HepG2 (cell line): Measurements from ENCODE around the gene HSF2BP. TPM values are rescaled to one million over a fixed set of nuclear protein-coding genes. Genes with fewer than 3 reads are reported as not detected.

Experiments
- ATAC-seq: fragments of 200-7000 bp; cut with Tn5 transposase; 3 replicates; pipeline ENCODE4 v1.9.1; 2020; ENCODE audit warnings: mild to moderate bottlenecking, moderate library complexity
- BruUV-seq: library from RNA; stranded (reverse); fragments of 400-500 nt; replicated peaks from 2 replicates; lab custom pipeline; 2021; lab: Mats Ljungman, UMichigan
- CTCF ChIA-PET: fragments of 300-600 bp; formaldehyde crosslinking; extraction: SDS; loops from one replicate; lab custom pipeline; 2021; ENCODE audit warnings: low total read pairs, inconsistent platforms, low intra/inter-chr PET ratio; lab: Yijun Ruan, JAX
- POLR2A ChIA-PET: fragments of 350-600 bp; sonication (Branson Sonifier 250); formaldehyde crosslinking; loops from one replicate; lab custom pipeline; 2020; ENCODE audit warnings: antibody characterized with exemption, inconsistent platforms; lab: Yijun Ruan, JAX
- DNase-seq: peaks from one replicate; pipeline ENCODE4 v3.0.0-alpha.2; 2015; ENCODE audit warnings: low spot score
- FAIRE-seq: peaks from 3 replicates; lab custom pipeline; 2011; peaks lifted over from hg19 to GRCh38; lab: Jason Lieb, UNC
- H2AFZ ChIP-seq: one replicate; pipeline ENCODE4 v1.6.1; 2011; ENCODE audit warnings: low read length, inconsistent platforms
- H3K27ac ChIP-seq: fragments of 300-600 bp; 3 replicates; pipeline ENCODE4 v1.8.0; 2011; ENCODE audit warnings: mixed run types, mild to moderate bottlenecking, mixed read lengths, low read length, inconsistent platforms; ENCODE audit not compliant: insufficient read depth; ENCODE audit errors: extremely low read length
- H3K27me3 ChIP-seq, 2 experiments: fragments of 200-600 bp in 1 of 2; 2 replicates in 1 of 2; 3 replicates in 1 of 2; pipeline versions ENCODE4 v1.6.0 to v1.8.0; 2011; ENCODE audit warnings: low read length in 2 of 2, mild to moderate bottlenecking in 2 of 2, moderate library complexity in 2 of 2, inconsistent platforms in 1 of 2; ENCODE audit not compliant: insufficient read depth in 2 of 2, control insufficient read depth in 1 of 2
- H3K36me3 ChIP-seq, 2 experiments: fragments of 200-600 bp in 1 of 2; replicated peaks in 1 of 2; 2 replicates in 1 of 2; 3 replicates in 1 of 2; pipeline versions ENCODE4 v1.5.1 to v1.8.0; 2011; ENCODE audit warnings: low read length in 2 of 2, inconsistent platforms in 1 of 2; ENCODE audit not compliant: insufficient read depth in 2 of 2, control insufficient read depth in 1 of 2
- H3K4me1 ChIP-seq: 2 replicates; pipeline ENCODE4 v1.5.1; 2012; ENCODE audit warnings: low read length, inconsistent platforms; ENCODE audit not compliant: insufficient read depth
- H3K4me2 ChIP-seq: 2 replicates; pipeline ENCODE4 v1.6.0; 2011; ENCODE audit warnings: low read depth, low read length, inconsistent platforms
- H3K4me3 ChIP-seq, 3 experiments: fragments of 200-600 bp in 1 of 3; sonication (generic), shearing (Covaris generic) in 1 of 3; replicated peaks in 1 of 3; 2 replicates each; pipeline ENCODE4 v1.5.1; 2011 to 2016; ENCODE audit warnings: low read length in 3 of 3, inconsistent platforms in 2 of 3, low read depth in 2 of 3, mild to moderate bottlenecking in 2 of 3, control low read depth in 1 of 3, mixed read lengths in 1 of 3; ENCODE audit not compliant: insufficient read depth in 1 of 3
- H3K79me2 ChIP-seq: one replicate; pipeline ENCODE4 v1.6.1; 2011; ENCODE audit warnings: low read length, inconsistent platforms; ENCODE audit not compliant: insufficient read depth
- H3K9ac ChIP-seq: 2 replicates; pipeline ENCODE4 v1.6.0; 2011; ENCODE audit warnings: mild to moderate bottlenecking, low read depth, low read length, inconsistent platforms; ENCODE audit not compliant: insufficient read depth
- H3K9me3 ChIP-seq: 2 replicates; pipeline ENCODE4 v1.5.1; 2012; ENCODE audit warnings: mild to moderate bottlenecking, low read length
- H4K20me1 ChIP-seq: 2 replicates; pipeline ENCODE4 v1.6.0; 2011; ENCODE audit warnings: inconsistent platforms, mild to moderate bottlenecking, low read length, moderate library complexity; ENCODE audit not compliant: insufficient read depth
- REPIN1 ChIP-seq: sonication (generic); formaldehyde crosslinking; IDR thresholded peaks from 2 replicates; pipeline ENCODE4 v1.8.0; 2022; ENCODE audit warnings: missing genetic modification reagents, low read depth, mild to moderate bottlenecking, borderline replicate concordance
- TGIF2 ChIP-seq: IDR thresholded peaks from 2 replicates; pipeline ENCODE4 v1.6.1; 2016; ENCODE audit warnings: control low read depth, missing compliant biosample characterization
- ZNF264 ChIP-seq: sonication (generic); formaldehyde crosslinking; IDR thresholded peaks from 2 replicates; pipeline ENCODE4 v1.4.0; 2020; ENCODE audit warnings: missing genetic modification reagents
- ZNF572 ChIP-seq: sonication (generic); formaldehyde crosslinking; IDR thresholded peaks from 2 replicates; pipeline ENCODE4 v1.5.1; 2020; ENCODE audit warnings: mild to moderate bottlenecking, missing genetic modification reagents
- WGBS: methylation state at CpG from one replicate; pipeline ENCODE4 v1.1.6; 2017; ENCODE audit warnings: low lambda C conversion rate; 5-methylcytosine and 5-hydroxymethylcytosine counted together
- in situ Hi-C: cut with HindIII; loops from 2 replicates; pipeline ENCODE4 v1.10.0; 2017; ENCODE audit warnings: low pct_unique_long_range_greater_than_20kb; ENCODE audit not compliant: extremely low pct_ligation_motif_present
- intact Hi-C: fragments of 100-400 bp; cut with micrococcal nuclease; formaldehyde crosslinking; loops from one replicate; pipeline ENCODE4 v1.10.0; 2022; ENCODE audit not compliant: unreplicated experiment
- polyA plus RNA-seq, 8 experiments: library from polyadenylated mRNA; depleted of rRNA in 3 of 8; stranded (reverse) in 7 of 8; unstranded in 1 of 8; fragments of >200 nt; fragmentation: Illumina TruSeq in 4 of 8; extraction: Trizol in 4 of 8; gene quantifications; 2 replicates each; pipeline versions ENCODE4 v1.2.1 to v1.2.3, GENCODE V29; 2011 to 2016; ENCODE audit warnings: low read depth in 4 of 8, missing spikeins in 1 of 8, mixed read lengths in 1 of 8; ENCODE audit not compliant: insufficient read depth in 1 of 8
- total RNA-seq, 5 experiments: library from RNA; depleted of rRNA; stranded (reverse); fragments of >200 nt; fragmentation: Illumina TruSeq; extraction: Trizol; gene quantifications; 2 replicates each; pipeline ENCODE4 v1.2.3, GENCODE V29; 2016; ENCODE audit warnings: low read depth in 1 of 5
- TF ChIP-seq, protein P1 (sequence below): sonication (generic); formaldehyde crosslinking; IDR thresholded peaks from 2 replicates; pipeline ENCODE4 v1.8.1; 2023; ENCODE audit warnings: mild to moderate bottlenecking, inconsistent platforms, moderate library complexity, missing genetic modification reagents, borderline replicate concordance
- TF ChIP-seq, protein P2 (sequence below): sonication (generic); formaldehyde crosslinking; conservative IDR thresholded peaks from 2 replicates; pipeline ENCODE4 v1.5.0; 2020; ENCODE audit warnings: missing genetic modification reagents
- TF ChIP-seq, protein P3 (sequence below): sonication (generic); formaldehyde crosslinking; IDR thresholded peaks from 2 replicates; pipeline ENCODE4 v1.4.0; 2020; ENCODE audit warnings: mild to moderate bottlenecking, missing genetic modification reagents, borderline replicate concordance

HSF2BP gene
- total and polyA plus RNA-seq, 2 of the 13 experiments (the other 11 are each of a cell fraction or from before 2014, with no cell fraction given): 0.67 to 2.2 TPM

DNA sequence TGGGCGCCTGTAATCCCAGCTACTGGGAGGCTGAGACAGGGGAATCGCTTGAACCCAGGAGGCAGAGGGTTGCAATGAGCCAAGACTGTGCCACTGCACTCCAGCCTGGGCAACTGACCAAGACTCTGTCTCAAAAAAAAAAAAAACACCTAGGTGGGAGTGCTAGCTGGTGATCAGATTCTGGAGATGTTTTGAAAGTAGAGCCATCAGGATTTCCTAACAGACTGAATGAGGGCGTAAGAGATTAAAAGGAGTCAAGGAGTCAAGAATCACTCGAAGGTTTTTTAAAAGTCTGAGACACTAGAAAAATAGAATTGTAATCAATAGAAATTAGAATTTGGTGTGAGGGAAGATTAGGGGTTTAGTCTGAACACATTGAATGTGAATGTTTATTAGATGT, 73.8 kb downstream of the HSF2BP start:
- no peak overlapping the region for H3K4me3 ChIP-seq
- no peaks in the 10 kb centered on the region for H3K27me3 ChIP-seq
- no peak overlapping the region for H3K9ac ChIP-seq
- H3K79me2 ChIP-seq: no peaks in the 10 kb centered on the region
- H3K9me3 ChIP-seq: no peaks in the 10 kb centered on the region
- no peaks in the 10 kb centered on the region for H3K36me3 ChIP-seq
- POLR2A ChIA-PET: interaction anchor here (1.4 kb wide), 1 partner anchor 12 kb away, joined by 3 read pairs; no protein-coding TSS in a partner anchor
- no TSS peak for BruUV-seq
- H2AFZ ChIP-seq: no peak overlapping the region
- 91% methylated on average over 4 of the region's 4 CpGs for WGBS
- H3K4me2 ChIP-seq: peak overlapping the region; percentile 61; the same call in 1 of the 2 replicates
- in situ Hi-C loops: no loop called here
- DNase-seq: no peak
- FAIRE-seq: no peak
- CTCF ChIA-PET: no interaction called here
- ATAC-seq: no peak
- peaks cover 55% of the 10 kb centered on the region for H3K4me1 ChIP-seq
- 0 out of 2 replicates have a peak, but pooled peaks have one; percentile 29 for TF ChIP-seq TGIF2 (CRISPR knock-in tag)
- TF ChIP-seq, protein P1, sequence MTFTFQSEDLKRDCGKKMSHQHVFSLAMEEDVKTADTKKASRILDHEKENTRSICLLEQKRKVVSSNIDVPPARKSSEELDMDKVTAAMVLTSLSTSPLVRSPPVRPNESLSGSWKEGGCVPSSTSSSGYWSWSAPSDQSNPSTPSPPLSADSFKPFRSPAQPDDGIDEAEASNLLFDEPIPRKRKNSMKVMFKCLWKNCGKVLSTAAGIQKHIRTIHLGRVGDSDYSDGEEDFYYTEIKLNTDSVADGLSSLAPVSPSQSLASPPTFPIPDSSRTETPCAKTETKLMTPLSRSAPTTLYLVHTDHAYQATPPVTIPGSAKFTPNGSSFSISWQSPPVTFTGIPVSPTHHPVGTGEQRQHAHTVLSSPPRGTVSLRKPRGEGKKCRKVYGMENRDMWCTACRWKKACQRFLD: no peak
- TF ChIP-seq ZNF572 (CRISPR knock-in tag): no peak
- TF ChIP-seq REPIN1 (CRISPR knock-in tag): 0 out of 2 replicates have a peak, but pooled peaks have one; percentile 8
- TF ChIP-seq, protein P2, sequence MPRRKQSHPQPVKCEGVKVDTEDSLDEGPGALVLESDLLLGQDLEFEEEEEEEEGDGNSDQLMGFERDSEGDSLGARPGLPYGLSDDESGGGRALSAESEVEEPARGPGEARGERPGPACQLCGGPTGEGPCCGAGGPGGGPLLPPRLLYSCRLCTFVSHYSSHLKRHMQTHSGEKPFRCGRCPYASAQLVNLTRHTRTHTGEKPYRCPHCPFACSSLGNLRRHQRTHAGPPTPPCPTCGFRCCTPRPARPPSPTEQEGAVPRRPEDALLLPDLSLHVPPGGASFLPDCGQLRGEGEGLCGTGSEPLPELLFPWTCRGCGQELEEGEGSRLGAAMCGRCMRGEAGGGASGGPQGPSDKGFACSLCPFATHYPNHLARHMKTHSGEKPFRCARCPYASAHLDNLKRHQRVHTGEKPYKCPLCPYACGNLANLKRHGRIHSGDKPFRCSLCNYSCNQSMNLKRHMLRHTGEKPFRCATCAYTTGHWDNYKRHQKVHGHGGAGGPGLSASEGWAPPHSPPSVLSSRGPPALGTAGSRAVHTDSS: no peak
- TF ChIP-seq ZNF264 (CRISPR knock-in tag): no peak
- TF ChIP-seq, protein P3, sequence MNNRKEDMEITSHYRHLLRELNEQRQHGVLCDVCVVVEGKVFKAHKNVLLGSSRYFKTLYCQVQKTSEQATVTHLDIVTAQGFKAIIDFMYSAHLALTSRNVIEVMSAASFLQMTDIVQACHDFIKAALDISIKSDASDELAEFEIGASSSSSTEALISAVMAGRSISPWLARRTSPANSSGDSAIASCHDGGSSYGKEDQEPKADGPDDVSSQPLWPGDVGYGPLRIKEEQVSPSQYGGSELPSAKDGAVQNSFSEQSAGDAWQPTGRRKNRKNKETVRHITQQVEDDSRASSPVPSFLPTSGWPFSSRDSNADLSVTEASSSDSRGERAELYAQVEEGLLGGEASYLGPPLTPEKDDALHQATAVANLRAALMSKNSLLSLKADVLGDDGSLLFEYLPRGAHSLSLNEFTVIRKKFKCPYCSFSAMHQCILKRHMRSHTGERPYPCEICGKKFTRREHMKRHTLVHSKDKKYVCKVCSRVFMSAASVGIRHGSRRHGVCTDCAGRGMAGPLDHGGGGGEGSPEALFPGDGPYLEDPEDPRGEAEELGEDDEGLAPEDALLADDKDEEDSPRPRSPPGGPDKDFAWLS (CRISPR knock-in tag): no peak
- intact Hi-C loops: no loop called here
- peak overlapping the region; percentile 78 for H3K27ac ChIP-seq
- H4K20me1 ChIP-seq: no peaks in the 10 kb centered on the region
